ENCODE measurements around the gene CDHR1.

- TF ChIP-seq CTCF (IDR thresholded peaks at IDR 0.05) (no peak), POLR2A (IDR thresholded peaks at IDR 0.05) (no peak)
These were observed 8.0 kb downstream of the CDHR1 start for GRCh38 chr10:84202349-84202748.
